ENCODE results near the gene MAPKBP1. TPM values are rescaled to one million over a fixed set of nuclear protein-coding genes. Genes with fewer than 3 reads are reported as not detected.

MAPKBP1 gene
- polyA plus RNA-seq, 1 donor from 2014 or later: 30.3 TPM

DNA sequence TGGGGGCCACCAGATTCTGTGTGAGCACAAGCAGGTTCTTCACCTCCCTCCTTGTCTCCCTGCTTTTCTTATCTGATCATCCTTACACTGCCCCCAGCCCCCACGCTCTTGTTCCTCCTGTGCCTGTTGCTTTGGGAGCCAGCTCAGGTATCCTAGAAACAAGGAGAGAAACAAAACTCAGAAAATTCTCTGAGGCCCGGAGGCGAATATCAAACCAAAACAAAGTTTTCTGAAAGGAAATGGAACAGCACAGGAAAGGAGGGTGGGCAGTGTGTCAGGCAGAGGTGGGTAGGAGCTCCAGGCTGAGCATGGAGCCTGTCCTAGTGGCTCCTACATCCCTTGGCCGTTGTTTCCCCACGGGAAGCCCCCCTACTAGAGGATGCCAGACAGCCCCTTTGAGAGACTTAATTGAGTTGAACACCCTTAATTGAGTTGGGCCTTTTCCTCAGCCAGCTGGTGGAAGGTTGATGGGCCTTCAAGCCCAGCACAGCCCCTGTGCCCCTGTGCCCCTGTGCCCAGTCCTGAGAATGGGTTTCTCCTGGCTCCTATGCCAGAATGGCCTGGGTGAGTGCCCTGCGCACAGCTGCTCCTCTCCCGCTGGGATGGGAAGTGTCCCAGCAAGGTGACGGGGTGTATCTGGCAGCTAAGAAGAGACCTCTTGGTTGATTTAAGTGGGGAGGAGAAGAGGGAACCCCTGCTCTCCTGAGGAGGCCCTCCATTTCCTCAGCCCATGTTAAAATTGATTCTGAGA is 30.8 kb downstream of the MAPKBP1 start:
- H3K27ac ChIP-seq (ENCODE audit: low read length): no peak overlapping the region
- TF ChIP-seq POLR2AphosphoS5 (IDR thresholded peaks at IDR 0.05) (no peak), REST (IDR thresholded peaks at IDR 0.05; ENCODE audit: borderline replicate concordance) (no peak), EZH2 (IDR thresholded peaks at IDR 0.05; ENCODE audit: borderline replicate concordance, insufficient read depth, low read length, poor library complexity, severe bottlenecking) (no peak), SMC3 (conservative IDR thresholded peaks at IDR 0.05; ENCODE audit: poor library complexity) (no peak), TAF1 (IDR thresholded peaks at IDR 0.05; ENCODE audit: low read depth) (no peak), RAD21 (conservative IDR thresholded peaks at IDR 0.05) (no peak), EP300 (conservative IDR thresholded peaks at IDR 0.05; ENCODE audit: poor library complexity, severe bottlenecking) (no peak)
- no peak overlapping the region for H3K9ac ChIP-seq (ENCODE audit: low read length)

GRCh38 chr15:41805711-41806110 is 31.4 kb downstream of the MAPKBP1 start:
- Histone ChIP-seq H3K9me3 (ENCODE audit: low read length) (no peaks in the 10 kb centered on the region), H4K20me1 (ENCODE audit: insufficient read depth) (no peaks in the 10 kb centered on the region), H3K4me3 (ENCODE audit: low read length) (no peak overlapping the region), H3K79me2 (replicated peaks; ENCODE audit: insufficient read depth, low read length) (no peaks in the 10 kb centered on the region), H2AFZ (ENCODE audit: low read depth, low read length) (no peak overlapping the region), H3K9ac (ENCODE audit: low read length) (no peak overlapping the region), H3K27ac (ENCODE audit: low read length) (no peak overlapping the region), H3F3A (ENCODE audit: insufficient read depth, low read length, poor library complexity, severe bottlenecking) (no peaks in the 10 kb centered on the region), H3K27me3 (ENCODE audit: insufficient read depth, low read depth, low read length) (no peaks in the 10 kb centered on the region), H3K36me3 (ENCODE audit: insufficient read depth, low read length) (no peaks in the 10 kb centered on the region), H3K9me2 (ENCODE audit: insufficient read depth, low read length) (no peaks in the 10 kb centered on the region), H3K4me2 (ENCODE audit: low read length) (no peak overlapping the region)
- TF ChIP-seq TAF1 (IDR thresholded peaks at IDR 0.05; ENCODE audit: low read depth) (no peak), REST (IDR thresholded peaks at IDR 0.05; ENCODE audit: borderline replicate concordance) (no peak), MXI1 (conservative IDR thresholded peaks at IDR 0.05; ENCODE audit: poor library complexity, severe bottlenecking) (no peak), EP300 (conservative IDR thresholded peaks at IDR 0.05; ENCODE audit: poor library complexity, severe bottlenecking) (no peak), SMC3 (conservative IDR thresholded peaks at IDR 0.05; ENCODE audit: poor library complexity) (no peak), RAD21 (conservative IDR thresholded peaks at IDR 0.05) (no peak)
- TF ChIP-seq, protein P1, sequence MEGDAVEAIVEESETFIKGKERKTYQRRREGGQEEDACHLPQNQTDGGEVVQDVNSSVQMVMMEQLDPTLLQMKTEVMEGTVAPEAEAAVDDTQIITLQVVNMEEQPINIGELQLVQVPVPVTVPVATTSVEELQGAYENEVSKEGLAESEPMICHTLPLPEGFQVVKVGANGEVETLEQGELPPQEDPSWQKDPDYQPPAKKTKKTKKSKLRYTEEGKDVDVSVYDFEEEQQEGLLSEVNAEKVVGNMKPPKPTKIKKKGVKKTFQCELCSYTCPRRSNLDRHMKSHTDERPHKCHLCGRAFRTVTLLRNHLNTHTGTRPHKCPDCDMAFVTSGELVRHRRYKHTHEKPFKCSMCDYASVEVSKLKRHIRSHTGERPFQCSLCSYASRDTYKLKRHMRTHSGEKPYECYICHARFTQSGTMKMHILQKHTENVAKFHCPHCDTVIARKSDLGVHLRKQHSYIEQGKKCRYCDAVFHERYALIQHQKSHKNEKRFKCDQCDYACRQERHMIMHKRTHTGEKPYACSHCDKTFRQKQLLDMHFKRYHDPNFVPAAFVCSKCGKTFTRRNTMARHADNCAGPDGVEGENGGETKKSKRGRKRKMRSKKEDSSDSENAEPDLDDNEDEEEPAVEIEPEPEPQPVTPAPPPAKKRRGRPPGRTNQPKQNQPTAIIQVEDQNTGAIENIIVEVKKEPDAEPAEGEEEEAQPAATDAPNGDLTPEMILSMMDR (IDR thresholded peaks at IDR 0.05; ENCODE audit: poor library complexity, severe bottlenecking): no peak

More for the DNA sequence above, 30.8 kb downstream of the MAPKBP1 start:
- Histone ChIP-seq H3K4me2 (ENCODE audit: low read length) (no peak overlapping the region), H3K4me3 (ENCODE audit: low read length) (no peak overlapping the region), H4K20me1 (ENCODE audit: insufficient read depth) (no peaks in the 10 kb centered on the region), H3K9me2 (ENCODE audit: insufficient read depth, low read length) (no peaks in the 10 kb centered on the region), H3K9me3 (ENCODE audit: low read length) (no peaks in the 10 kb centered on the region), H2AFZ (ENCODE audit: low read depth, low read length) (no peak overlapping the region), H3F3A (ENCODE audit: insufficient read depth, low read length, poor library complexity, severe bottlenecking) (no peaks in the 10 kb centered on the region), H3K27me3 (ENCODE audit: insufficient read depth, low read depth, low read length) (no peaks in the 10 kb centered on the region), H3K36me3 (ENCODE audit: insufficient read depth, low read length) (no peaks in the 10 kb centered on the region), H3K79me2 (replicated peaks; ENCODE audit: insufficient read depth, low read length) (no peaks in the 10 kb centered on the region)

All from neural cell (in vitro differentiated cells).